Stimulated activated CD8-positive, alpha-beta memory T cell treated with anti-CD3 and anti-CD28 coated beads, Interleukin-15, amount 100 ng/mL, for 1 hour (primary cell): ENCODE data around the gene MATCAP1.

Experiments used
- DNase-seq: peaks from one replicate; pipeline ENCODE4 v3.0.0-alpha.2; 2020; ENCODE audit warnings: low read depth

Gene MATCAP1

DNA sequence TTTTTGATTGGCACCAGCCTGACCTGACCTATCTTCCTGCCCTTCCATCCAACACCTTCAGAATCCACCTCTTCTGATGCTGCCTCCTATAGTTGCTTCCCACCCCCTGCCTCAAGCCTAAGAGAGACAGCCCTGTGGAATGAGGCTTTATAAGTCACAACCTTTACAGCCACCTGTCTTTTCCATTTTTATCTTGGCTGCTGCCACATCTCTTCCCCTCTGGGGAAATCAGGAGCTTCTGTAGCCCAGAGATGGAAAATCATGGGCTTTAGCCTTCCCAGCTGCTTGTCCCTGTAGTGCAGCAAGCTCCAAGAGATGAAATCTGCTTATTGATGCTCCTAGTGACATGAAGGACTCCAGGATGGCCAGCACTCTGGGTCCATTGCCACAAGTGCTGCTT, 55.3 kb downstream of the MATCAP1 start:
- no peak for DNase-seq
